Measurements from ENCODE around the gene WDTC1.

The WDTC1 gene

GRCh38 chr1:27327964-27328363, 93.5 kb downstream of the WDTC1 start:
- no peak for TF ChIP-seq CTCF (conservative IDR thresholded peaks at IDR 0.05; ENCODE audit: low read depth, low read length)
- no peak overlapping the region for H3K4me3 ChIP-seq (ENCODE audit: low read length)
- DNase-seq (ENCODE audit: low read depth): no peak

GRCh38 chr1:27330786-27331185, 96.4 kb downstream of the WDTC1 start:
- no peak for DNase-seq (ENCODE audit: low read depth)
- H3K4me3 ChIP-seq (ENCODE audit: low read length): no peak overlapping the region
- no peak for TF ChIP-seq CTCF (conservative IDR thresholded peaks at IDR 0.05; ENCODE audit: low read depth, low read length)

GRCh38 chr1:27331426-27331825, 97.0 kb downstream of the WDTC1 start:
- H3K4me3 ChIP-seq (ENCODE audit: low read length): no peak overlapping the region
- no peak for DNase-seq (ENCODE audit: low read depth)
- TF ChIP-seq CTCF (conservative IDR thresholded peaks at IDR 0.05; ENCODE audit: low read depth, low read length): no peak

- DNase-seq (ENCODE audit: low read depth): no peak
- H3K4me3 ChIP-seq (ENCODE audit: low read length): no peak overlapping the region
- no peak for TF ChIP-seq CTCF (conservative IDR thresholded peaks at IDR 0.05; ENCODE audit: low read depth, low read length)
Observed at GRCh38 chr1:27331922-27332321, 97.5 kb downstream of the WDTC1 start.

GRCh38 chr1:27332536-27333281, 98.3 kb downstream of the WDTC1 start:
- DNase-seq (ENCODE audit: low read depth): no peak
- peak; percentile 94 for TF ChIP-seq CTCF (conservative IDR thresholded peaks at IDR 0.05; ENCODE audit: low read depth, low read length)

GRCh38 chr1:27333717-27334279, 99.4 kb downstream of the WDTC1 start:
- TF ChIP-seq CTCF (conservative IDR thresholded peaks at IDR 0.05; ENCODE audit: low read depth, low read length): no peak
- no peak overlapping the region for H3K4me3 ChIP-seq (ENCODE audit: low read length)

More at GRCh38 chr1:27332536-27333281, 98.3 kb downstream of the WDTC1 start:
- no peak overlapping the region for H3K4me3 ChIP-seq (ENCODE audit: low read length)

More at GRCh38 chr1:27333717-27334279, 99.4 kb downstream of the WDTC1 start:
- no peak for DNase-seq (ENCODE audit: low read depth)

All from retinal pigment epithelial cell (primary cell).